ENCODE measurements around the gene ZNF460.

DNA sequence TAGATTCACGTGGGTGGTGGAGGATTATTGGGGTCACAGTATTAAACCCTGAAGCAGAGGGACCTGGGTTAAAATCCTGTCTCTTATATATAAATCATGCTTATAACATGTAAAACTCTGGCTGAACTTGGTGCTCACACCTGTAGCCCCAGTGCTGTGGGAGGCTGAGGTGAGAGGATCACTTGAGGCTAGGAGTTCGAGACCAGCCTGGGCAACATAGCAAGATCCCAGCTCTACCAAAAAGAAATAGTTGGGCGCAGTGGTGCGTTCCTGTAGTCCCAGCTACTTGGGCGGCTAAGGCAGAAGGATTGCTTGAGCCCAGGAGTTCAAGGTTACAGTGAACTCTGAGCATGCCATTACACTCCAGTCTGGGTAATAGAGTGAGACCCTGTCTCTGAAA, 37.5 kb upstream of the ZNF460 start:
- TF ChIP-seq CBX5 (IDR thresholded peaks at IDR 0.05; ENCODE audit: low read depth) (no peak), SUPT20H (IDR thresholded peaks at IDR 0.05; ENCODE audit: borderline replicate concordance, control insufficient read depth, low read depth, low read length) (no peak), LARP7 (IDR thresholded peaks at IDR 0.05) (no peak), GABPA (IDR thresholded peaks at IDR 0.05; ENCODE audit: low read depth) (no peak), ZNF274 (IDR thresholded peaks at IDR 0.05; ENCODE audit: insufficient read depth, insufficient read length) (no peak), POLR2AphosphoS2 (IDR thresholded peaks at IDR 0.05; ENCODE audit: low read depth, low read length) (no peak), SMC3 (IDR thresholded peaks at IDR 0.05; ENCODE audit: borderline replicate concordance, low read length) (no peak)
- TF ChIP-seq, protein P1, sequence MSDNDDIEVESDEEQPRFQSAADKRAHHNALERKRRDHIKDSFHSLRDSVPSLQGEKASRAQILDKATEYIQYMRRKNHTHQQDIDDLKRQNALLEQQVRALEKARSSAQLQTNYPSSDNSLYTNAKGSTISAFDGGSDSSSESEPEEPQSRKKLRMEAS (IDR thresholded peaks at IDR 0.05; ENCODE audit: low read depth, low read length), result no peak
- TF ChIP-seq, protein P2, sequence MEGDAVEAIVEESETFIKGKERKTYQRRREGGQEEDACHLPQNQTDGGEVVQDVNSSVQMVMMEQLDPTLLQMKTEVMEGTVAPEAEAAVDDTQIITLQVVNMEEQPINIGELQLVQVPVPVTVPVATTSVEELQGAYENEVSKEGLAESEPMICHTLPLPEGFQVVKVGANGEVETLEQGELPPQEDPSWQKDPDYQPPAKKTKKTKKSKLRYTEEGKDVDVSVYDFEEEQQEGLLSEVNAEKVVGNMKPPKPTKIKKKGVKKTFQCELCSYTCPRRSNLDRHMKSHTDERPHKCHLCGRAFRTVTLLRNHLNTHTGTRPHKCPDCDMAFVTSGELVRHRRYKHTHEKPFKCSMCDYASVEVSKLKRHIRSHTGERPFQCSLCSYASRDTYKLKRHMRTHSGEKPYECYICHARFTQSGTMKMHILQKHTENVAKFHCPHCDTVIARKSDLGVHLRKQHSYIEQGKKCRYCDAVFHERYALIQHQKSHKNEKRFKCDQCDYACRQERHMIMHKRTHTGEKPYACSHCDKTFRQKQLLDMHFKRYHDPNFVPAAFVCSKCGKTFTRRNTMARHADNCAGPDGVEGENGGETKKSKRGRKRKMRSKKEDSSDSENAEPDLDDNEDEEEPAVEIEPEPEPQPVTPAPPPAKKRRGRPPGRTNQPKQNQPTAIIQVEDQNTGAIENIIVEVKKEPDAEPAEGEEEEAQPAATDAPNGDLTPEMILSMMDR (IDR thresholded peaks at IDR 0.05 in 2 of 3, conservative IDR thresholded peaks at IDR 0.05 in 1 of 3; ENCODE audit: control insufficient read depth in 2 of 3, extremely low read depth in 1 of 3, insufficient read depth in 1 of 3, low read depth in 3 of 3, low read length in 3 of 3), result no peak
